PC-3 (cell line): ENCODE data around the gene CRYZL1.

Experiments used
- EZH2 ChIP-seq: fragments of 300-600 bp; sonication (generic); IDR thresholded peaks from one replicate; pipeline ENCODE4 v1.6.1; 2017; ENCODE audit warnings: antibody characterized with exemption, mild to moderate bottlenecking, low read length; ENCODE audit not compliant: unreplicated experiment
- TF ChIP-seq, protein P1 (sequence below): fragments of 300-600 bp; sonication (generic); conservative IDR thresholded peaks from 2 replicates; pipeline ENCODE4 v1.5.1; 2017; ENCODE audit warnings: antibody characterized with exemption, low read depth, mild to moderate bottlenecking, low read length

GRCh38 chr21:33541756-33542639 lies 99.5 kb downstream of the CRYZL1 start, which contains the start of gene GART:
- no peak for TF ChIP-seq EZH2
- TF ChIP-seq, protein P1, sequence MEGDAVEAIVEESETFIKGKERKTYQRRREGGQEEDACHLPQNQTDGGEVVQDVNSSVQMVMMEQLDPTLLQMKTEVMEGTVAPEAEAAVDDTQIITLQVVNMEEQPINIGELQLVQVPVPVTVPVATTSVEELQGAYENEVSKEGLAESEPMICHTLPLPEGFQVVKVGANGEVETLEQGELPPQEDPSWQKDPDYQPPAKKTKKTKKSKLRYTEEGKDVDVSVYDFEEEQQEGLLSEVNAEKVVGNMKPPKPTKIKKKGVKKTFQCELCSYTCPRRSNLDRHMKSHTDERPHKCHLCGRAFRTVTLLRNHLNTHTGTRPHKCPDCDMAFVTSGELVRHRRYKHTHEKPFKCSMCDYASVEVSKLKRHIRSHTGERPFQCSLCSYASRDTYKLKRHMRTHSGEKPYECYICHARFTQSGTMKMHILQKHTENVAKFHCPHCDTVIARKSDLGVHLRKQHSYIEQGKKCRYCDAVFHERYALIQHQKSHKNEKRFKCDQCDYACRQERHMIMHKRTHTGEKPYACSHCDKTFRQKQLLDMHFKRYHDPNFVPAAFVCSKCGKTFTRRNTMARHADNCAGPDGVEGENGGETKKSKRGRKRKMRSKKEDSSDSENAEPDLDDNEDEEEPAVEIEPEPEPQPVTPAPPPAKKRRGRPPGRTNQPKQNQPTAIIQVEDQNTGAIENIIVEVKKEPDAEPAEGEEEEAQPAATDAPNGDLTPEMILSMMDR: no peak
